ENCODE data around the gene USP53.

The USP53 gene

GRCh38 chr4:119289313-119289712, 76.8 kb downstream of the USP53 start:
- Histone ChIP-seq H3K4me1 (ENCODE audit: low read length) (peaks cover 7% of the 10 kb centered on the region; the same call in 1 of the 2 replicates), H3K4me3 (ENCODE audit: low read length) (no peak overlapping the region), H3K9me3 (replicated peaks; ENCODE audit: insufficient read depth, low read length) (no peaks in the 10 kb centered on the region), H3K79me2 (ENCODE audit: low read length) (peaks cover 22% of the 10 kb centered on the region), H3K27me3 (replicated peaks; ENCODE audit: insufficient read depth, low read length) (no peaks in the 10 kb centered on the region), H2AFZ (ENCODE audit: low read length) (no peak overlapping the region), H3K27ac (ENCODE audit: low read length) (no peak overlapping the region), H3F3A (ENCODE audit: insufficient read depth, low read length) (peaks cover 11% of the 10 kb centered on the region), H3K9me2 (replicated peaks; ENCODE audit: insufficient read depth, low read length) (no peaks in the 10 kb centered on the region), H3K4me2 (ENCODE audit: low read depth, low read length) (no peak overlapping the region), H3K9ac (ENCODE audit: low read length) (no peak overlapping the region), H3K36me3 (replicated peaks; ENCODE audit: insufficient read depth, low read length) (no peaks in the 10 kb centered on the region), H4K20me1 (ENCODE audit: insufficient read depth, low read length) (no peaks in the 10 kb centered on the region)
- no peak for DNase-seq
- TF ChIP-seq EZH2phosphoT487 (IDR thresholded peaks at IDR 0.05; ENCODE audit: low read length) (no peak), EZH2 (optimal IDR thresholded peaks at IDR 0.05; ENCODE audit: low read depth, low read length) (no peak)
- TF ChIP-seq, protein P1, sequence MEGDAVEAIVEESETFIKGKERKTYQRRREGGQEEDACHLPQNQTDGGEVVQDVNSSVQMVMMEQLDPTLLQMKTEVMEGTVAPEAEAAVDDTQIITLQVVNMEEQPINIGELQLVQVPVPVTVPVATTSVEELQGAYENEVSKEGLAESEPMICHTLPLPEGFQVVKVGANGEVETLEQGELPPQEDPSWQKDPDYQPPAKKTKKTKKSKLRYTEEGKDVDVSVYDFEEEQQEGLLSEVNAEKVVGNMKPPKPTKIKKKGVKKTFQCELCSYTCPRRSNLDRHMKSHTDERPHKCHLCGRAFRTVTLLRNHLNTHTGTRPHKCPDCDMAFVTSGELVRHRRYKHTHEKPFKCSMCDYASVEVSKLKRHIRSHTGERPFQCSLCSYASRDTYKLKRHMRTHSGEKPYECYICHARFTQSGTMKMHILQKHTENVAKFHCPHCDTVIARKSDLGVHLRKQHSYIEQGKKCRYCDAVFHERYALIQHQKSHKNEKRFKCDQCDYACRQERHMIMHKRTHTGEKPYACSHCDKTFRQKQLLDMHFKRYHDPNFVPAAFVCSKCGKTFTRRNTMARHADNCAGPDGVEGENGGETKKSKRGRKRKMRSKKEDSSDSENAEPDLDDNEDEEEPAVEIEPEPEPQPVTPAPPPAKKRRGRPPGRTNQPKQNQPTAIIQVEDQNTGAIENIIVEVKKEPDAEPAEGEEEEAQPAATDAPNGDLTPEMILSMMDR (IDR thresholded peaks at IDR 0.05; ENCODE audit: low read length): no peak

DNA sequence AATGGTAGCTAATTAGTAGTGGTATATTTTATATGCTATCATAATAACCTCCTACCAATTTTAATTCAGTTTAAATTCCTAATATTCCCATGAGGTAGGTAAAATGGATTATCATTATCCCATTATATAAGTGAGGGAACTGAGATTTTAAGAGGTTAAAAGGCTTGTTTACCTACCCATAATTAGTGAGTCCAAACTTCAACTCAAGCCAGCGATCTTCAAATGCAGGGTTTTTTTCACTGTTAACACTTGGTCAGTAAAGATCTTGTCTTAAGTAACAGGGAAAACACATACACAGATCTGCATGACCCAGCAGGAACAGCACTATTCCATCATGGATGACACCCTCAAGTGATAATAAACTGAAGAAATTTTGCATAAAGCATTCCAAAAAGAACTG, 78.1 kb downstream of the USP53 start:
- H3F3A ChIP-seq (ENCODE audit: insufficient read depth, low read length): 0 out of 2 replicates have a peak, but pooled peaks cover under 1% of the 10 kb centered on the region
- no peak overlapping the region for H3K9ac ChIP-seq (ENCODE audit: low read length)
- no peaks in the 10 kb centered on the region for H3K9me2 ChIP-seq (replicated peaks; ENCODE audit: insufficient read depth, low read length)
- DNase-seq: no peak
- no peak overlapping the region for H3K4me3 ChIP-seq (ENCODE audit: low read length)
- no peaks in the 10 kb centered on the region for H3K27me3 ChIP-seq (replicated peaks; ENCODE audit: insufficient read depth, low read length)
- no peak overlapping the region for H3K4me2 ChIP-seq (ENCODE audit: low read depth, low read length)
- H3K27ac ChIP-seq (ENCODE audit: low read length): no peak overlapping the region
- peaks cover 18% of the 10 kb centered on the region for H3K79me2 ChIP-seq (ENCODE audit: low read length)
- H4K20me1 ChIP-seq (ENCODE audit: insufficient read depth, low read length): no peaks in the 10 kb centered on the region
- H2AFZ ChIP-seq (ENCODE audit: low read length): no peak overlapping the region
- TF ChIP-seq EZH2 (optimal IDR thresholded peaks at IDR 0.05; ENCODE audit: low read depth, low read length) (no peak), EZH2phosphoT487 (IDR thresholded peaks at IDR 0.05; ENCODE audit: low read length) (no peak)
- TF ChIP-seq, protein P1 (IDR thresholded peaks at IDR 0.05; ENCODE audit: low read length): no peak
- no peaks in the 10 kb centered on the region for H3K9me3 ChIP-seq (replicated peaks; ENCODE audit: insufficient read depth, low read length)
- H3K4me1 ChIP-seq (ENCODE audit: low read length): peaks cover 1% of the 10 kb centered on the region; the same call in 1 of the 2 replicates
- no peaks in the 10 kb centered on the region for H3K36me3 ChIP-seq (replicated peaks; ENCODE audit: insufficient read depth, low read length)

GRCh38 chr4:119296356-119296755, 83.8 kb downstream of the USP53 start:
- no peaks in the 10 kb centered on the region for H3K9me3 ChIP-seq (replicated peaks; ENCODE audit: insufficient read depth, low read length)
- no peaks in the 10 kb centered on the region for H3K27me3 ChIP-seq (replicated peaks; ENCODE audit: insufficient read depth, low read length)
- H3K79me2 ChIP-seq (ENCODE audit: low read length): peaks cover 40% of the 10 kb centered on the region
- H3K4me2 ChIP-seq (ENCODE audit: low read depth, low read length): no peak overlapping the region
- no peak overlapping the region for H3K27ac ChIP-seq (ENCODE audit: low read length)
- no peaks in the 10 kb centered on the region for H3K9me2 ChIP-seq (replicated peaks; ENCODE audit: insufficient read depth, low read length)
- H3K9ac ChIP-seq (ENCODE audit: low read length): no peak overlapping the region
- H3F3A ChIP-seq (ENCODE audit: insufficient read depth, low read length): peaks cover 18% of the 10 kb centered on the region
- H3K4me1 ChIP-seq (ENCODE audit: low read length): peaks cover 8% of the 10 kb centered on the region
- DNase-seq: no peak
- no peak overlapping the region for H2AFZ ChIP-seq (ENCODE audit: low read length)
- H3K36me3 ChIP-seq (replicated peaks; ENCODE audit: insufficient read depth, low read length): no peaks in the 10 kb centered on the region
- TF ChIP-seq EZH2phosphoT487 (IDR thresholded peaks at IDR 0.05; ENCODE audit: low read length) (no peak), EZH2 (optimal IDR thresholded peaks at IDR 0.05; ENCODE audit: low read depth, low read length) (no peak)
- TF ChIP-seq, protein P1 (IDR thresholded peaks at IDR 0.05; ENCODE audit: low read length): no peak
- H3K4me3 ChIP-seq (ENCODE audit: low read length): no peak overlapping the region
- H4K20me1 ChIP-seq (ENCODE audit: insufficient read depth, low read length): no peaks in the 10 kb centered on the region

Measured in MM.1S (cell line).